Hepatocyte (in vitro differentiated cells): ENCODE measurements around the gene AGBL4. TPM values are rescaled to one million over a fixed set of nuclear protein-coding genes. Genes with fewer than 3 reads are reported as not detected.

Experiments used
- DNase-seq: peaks from one replicate; pipeline ENCODE4 v3.0.0-alpha.2; 2016; ENCODE audit warnings: low spot score
- H2AFZ ChIP-seq: fragments of 200-600 bp; sonication (generic); 2 replicates; pipeline ENCODE4 v1.6.0; 2016; ENCODE audit warnings: antibody characterized with exemption, mild to moderate bottlenecking
- H3K27ac ChIP-seq: fragments of 200-600 bp; sonication (generic); 2 replicates; pipeline ENCODE4 v1.5.1; 2016; ENCODE audit warnings: mild to moderate bottlenecking
- H3K27me3 ChIP-seq: fragments of 200-600 bp; sonication (generic); 2 replicates; pipeline ENCODE4 v1.6.1; 2016
- H3K36me3 ChIP-seq: fragments of 200-600 bp; sonication (generic); replicated peaks from 2 replicates; pipeline ENCODE4 v1.5.1; 2016; ENCODE audit warnings: low read depth; ENCODE audit not compliant: insufficient read depth
- H3K4me1 ChIP-seq: fragments of 200-600 bp; sonication (generic); 2 replicates; pipeline ENCODE4 v1.5.1; 2016; ENCODE audit warnings: mild to moderate bottlenecking, moderate library complexity; ENCODE audit not compliant: insufficient read depth
- H3K4me2 ChIP-seq: fragments of 200-600 bp; sonication (generic); 2 replicates; pipeline ENCODE4 v1.6.0; 2016
- H3K4me3 ChIP-seq: fragments of 200-600 bp; sonication (generic); 2 replicates; pipeline ENCODE4 v1.5.1; 2016; ENCODE audit warnings: mild to moderate bottlenecking
- H3K79me2 ChIP-seq: fragments of 200-600 bp; sonication (generic); 2 replicates; pipeline ENCODE4 v1.6.0; 2017; ENCODE audit warnings: mild to moderate bottlenecking
- H3K9me2 ChIP-seq: fragments of 200-600 bp; sonication (generic); replicated peaks from 2 replicates; pipeline ENCODE4 v1.6.0; 2017; ENCODE audit warnings: mild to moderate bottlenecking; ENCODE audit not compliant: insufficient read depth
- H3K9me3 ChIP-seq: fragments of 200-600 bp; sonication (generic); 2 replicates; pipeline ENCODE4 v1.5.1; 2016; ENCODE audit warnings: low read depth, mild to moderate bottlenecking
- H4K20me1 ChIP-seq: fragments of 200-600 bp; sonication (generic); 2 replicates; pipeline ENCODE4 v1.6.0; 2016; ENCODE audit warnings: mild to moderate bottlenecking; ENCODE audit not compliant: insufficient read depth, poor library complexity, severe bottlenecking
- EZH2 ChIP-seq: fragments of 200-600 bp; sonication (generic); IDR thresholded peaks from 2 replicates; pipeline ENCODE4 v1.6.1; 2016; ENCODE audit warnings: antibody characterized with exemption, mild to moderate bottlenecking, borderline replicate concordance
- EZH2phosphoT487 ChIP-seq: fragments of 200-600 bp; sonication (generic); IDR thresholded peaks from one replicate; pipeline ENCODE4 v1.6.1; 2018; ENCODE audit warnings: antibody characterized with exemption, mild to moderate bottlenecking, low read depth, moderate library complexity; ENCODE audit not compliant: unreplicated experiment, severe bottlenecking
- WGBS: methylation state at CpG from one replicate; pipeline ENCODE4 v1.1.6; 2016; ENCODE audit warnings: low lambda C conversion rate; ENCODE audit errors: missing lambda C conversion rate; 5-methylcytosine and 5-hydroxymethylcytosine counted together
- polyA plus RNA-seq: library from polyadenylated mRNA; unstranded; fragments of >200 nt; fragmentation: Nextera tagmentation; extraction: Ambion mirVana; gene quantifications from 2 replicates; pipeline ENCODE4 v1.2.1, GENCODE V29; 2016
- total RNA-seq: library from RNA; depleted of rRNA; stranded (reverse); fragments of >200 nt; gene quantifications from 2 replicates; pipeline ENCODE4 v1.2.3, GENCODE V29; 2014
- TF ChIP-seq, protein P1 (sequence below): fragments of 200-600 bp; sonication (generic); IDR thresholded peaks from 2 replicates; pipeline ENCODE4 v1.5.1; 2016; ENCODE audit warnings: antibody characterized with exemption, mild to moderate bottlenecking; ENCODE audit not compliant: poor library complexity

Gene AGBL4
- total and polyA plus RNA-seq, 2 experiments from 2014 or later, result 0.50 to 0.73 TPM

DNA sequence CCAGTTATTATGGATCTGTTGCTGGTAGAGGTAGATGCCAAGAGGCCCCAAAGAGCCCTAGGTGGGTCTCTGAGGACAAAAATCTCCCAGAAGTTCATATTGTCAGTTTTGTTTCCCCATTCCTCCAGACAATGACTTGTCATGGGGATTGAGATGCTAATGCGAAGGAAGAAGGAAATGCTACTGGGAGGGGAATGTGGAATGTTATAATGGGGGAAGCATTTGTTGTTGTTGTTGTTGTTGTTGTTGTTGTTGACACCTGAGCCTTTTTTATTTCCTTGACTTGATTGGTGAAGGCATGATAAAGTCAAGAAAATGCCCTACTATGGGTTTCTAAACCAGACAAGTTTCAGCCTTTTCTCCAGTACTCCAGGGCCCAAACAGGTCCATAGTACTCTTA lies 1356.0 kb downstream of the AGBL4 start:
- Histone ChIP-seq H3K27ac (no peak overlapping the region), H3K36me3 (no peaks in the 10 kb centered on the region), H4K20me1 (no peaks in the 10 kb centered on the region), H3K9me2 (no peaks in the 10 kb centered on the region), H3K79me2 (no peaks in the 10 kb centered on the region), H3K27me3 (peaks cover 6% of the 10 kb centered on the region), H3K4me2 (no peak overlapping the region), H3K9me3 (no peaks in the 10 kb centered on the region), H3K4me1 (no peaks in the 10 kb centered on the region), H3K4me3 (no peak overlapping the region), H2AFZ (no peak overlapping the region)
- DNase-seq, result no peak
- TF ChIP-seq, protein P1, sequence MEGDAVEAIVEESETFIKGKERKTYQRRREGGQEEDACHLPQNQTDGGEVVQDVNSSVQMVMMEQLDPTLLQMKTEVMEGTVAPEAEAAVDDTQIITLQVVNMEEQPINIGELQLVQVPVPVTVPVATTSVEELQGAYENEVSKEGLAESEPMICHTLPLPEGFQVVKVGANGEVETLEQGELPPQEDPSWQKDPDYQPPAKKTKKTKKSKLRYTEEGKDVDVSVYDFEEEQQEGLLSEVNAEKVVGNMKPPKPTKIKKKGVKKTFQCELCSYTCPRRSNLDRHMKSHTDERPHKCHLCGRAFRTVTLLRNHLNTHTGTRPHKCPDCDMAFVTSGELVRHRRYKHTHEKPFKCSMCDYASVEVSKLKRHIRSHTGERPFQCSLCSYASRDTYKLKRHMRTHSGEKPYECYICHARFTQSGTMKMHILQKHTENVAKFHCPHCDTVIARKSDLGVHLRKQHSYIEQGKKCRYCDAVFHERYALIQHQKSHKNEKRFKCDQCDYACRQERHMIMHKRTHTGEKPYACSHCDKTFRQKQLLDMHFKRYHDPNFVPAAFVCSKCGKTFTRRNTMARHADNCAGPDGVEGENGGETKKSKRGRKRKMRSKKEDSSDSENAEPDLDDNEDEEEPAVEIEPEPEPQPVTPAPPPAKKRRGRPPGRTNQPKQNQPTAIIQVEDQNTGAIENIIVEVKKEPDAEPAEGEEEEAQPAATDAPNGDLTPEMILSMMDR, result no peak
- TF ChIP-seq EZH2phosphoT487, result no peak
- WGBS, result 86% methylated on average over 1 of the region's 1 CpG

DNA sequence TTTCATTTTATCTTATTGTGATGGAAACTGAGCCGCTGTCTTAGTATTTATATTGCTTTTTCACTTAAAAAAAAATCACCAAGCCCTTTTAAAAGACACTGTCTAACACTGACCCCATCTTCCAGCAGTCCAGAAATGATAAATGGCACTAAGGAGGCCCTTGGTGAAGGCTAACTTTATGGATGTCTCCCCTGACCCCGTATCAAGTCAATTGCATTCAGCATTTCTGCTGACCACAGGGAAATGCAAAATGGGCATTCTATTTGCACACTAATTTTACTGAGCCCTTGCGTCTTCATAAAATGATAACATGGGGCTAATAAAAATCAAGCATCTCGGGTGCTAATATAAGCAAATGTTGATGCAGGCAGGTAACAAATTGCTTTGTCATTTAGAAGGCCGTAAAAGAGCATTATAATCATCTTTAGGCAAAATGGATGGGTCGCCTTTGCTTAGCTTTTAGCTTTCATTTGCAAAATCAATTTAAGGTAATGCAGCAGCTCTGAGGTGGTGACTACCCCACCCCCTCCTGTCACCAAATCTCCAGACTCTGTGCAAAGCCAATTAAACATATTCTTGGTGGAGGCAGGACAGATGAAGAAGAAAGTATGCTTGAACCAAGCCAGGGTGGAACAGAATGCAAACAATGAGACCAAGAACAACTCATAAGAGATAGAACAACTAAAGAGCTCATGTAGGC lies 1357.9 kb downstream of the AGBL4 start:
- Histone ChIP-seq H4K20me1 (no peaks in the 10 kb centered on the region), H3K4me3 (no peak overlapping the region), H3K4me2 (no peak overlapping the region), H3K79me2 (no peaks in the 10 kb centered on the region), H3K4me1 (no peaks in the 10 kb centered on the region), H2AFZ (no peak overlapping the region), H3K36me3 (no peaks in the 10 kb centered on the region), H3K27me3 (peaks cover 6% of the 10 kb centered on the region), H3K27ac (no peak overlapping the region), H3K9me2 (no peaks in the 10 kb centered on the region), H3K9me3 (no peaks in the 10 kb centered on the region)
- no peak for DNase-seq
- TF ChIP-seq EZH2, result no peak
- TF ChIP-seq, protein P1, result no peak
- WGBS, result 75% methylated on average over 6 of the region's 6 CpGs

DNA sequence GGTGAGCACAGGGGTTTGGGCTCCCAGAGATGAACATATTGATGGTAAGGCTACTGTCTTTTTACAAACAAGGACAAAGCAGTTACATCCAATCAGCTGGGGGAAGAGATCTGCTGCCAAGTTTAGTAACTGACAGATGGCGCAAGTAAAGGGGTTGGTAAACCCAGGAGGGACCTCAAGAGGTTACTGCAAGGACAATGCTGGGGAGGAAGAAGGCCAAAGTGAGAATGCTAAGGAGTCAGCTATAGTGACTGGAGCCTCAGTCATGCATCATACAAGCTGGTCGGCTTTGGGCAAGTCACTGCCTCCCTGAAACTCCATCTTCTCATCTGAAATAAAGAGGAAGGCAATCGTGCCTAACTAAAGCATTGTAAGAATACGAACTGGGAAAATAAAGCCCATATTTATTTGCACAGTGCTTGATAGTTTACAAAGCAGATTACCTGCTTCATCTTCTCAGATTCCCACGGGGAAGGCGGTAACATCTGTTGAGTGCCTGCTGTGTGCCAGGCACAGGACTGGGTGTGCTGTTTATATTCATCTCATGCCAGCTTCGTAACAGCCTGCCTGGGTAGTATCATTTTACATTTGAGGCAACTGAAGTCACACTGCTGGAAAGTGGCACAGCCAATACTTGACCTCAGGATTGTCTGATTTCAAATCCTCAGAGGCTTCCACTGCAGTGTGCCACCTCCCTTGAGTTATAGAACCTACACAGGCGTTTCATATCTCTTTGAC lies 1361.9 kb downstream of the AGBL4 start:
- no peaks in the 10 kb centered on the region for H3K9me3 ChIP-seq
- TF ChIP-seq, protein P1, result no peak
- TF ChIP-seq EZH2 (no peak), EZH2phosphoT487 (no peak)
- no peak overlapping the region for H3K27ac ChIP-seq
- peaks cover 6% of the 10 kb centered on the region for H3K27me3 ChIP-seq
- no peak overlapping the region for H2AFZ ChIP-seq
- H3K79me2 ChIP-seq, result no peaks in the 10 kb centered on the region
- H3K4me1 ChIP-seq, result no peaks in the 10 kb centered on the region
- 78% methylated on average over 8 of the region's 8 CpGs for WGBS
- no peaks in the 10 kb centered on the region for H3K9me2 ChIP-seq
- no peaks in the 10 kb centered on the region for H3K36me3 ChIP-seq
- no peak overlapping the region for H3K4me3 ChIP-seq
- no peaks in the 10 kb centered on the region for H4K20me1 ChIP-seq
- H3K4me2 ChIP-seq, result no peak overlapping the region
- no peak for DNase-seq
